IMR-90 (cell line): Measurements from ENCODE around the gene RAB3C. TPM values are rescaled to one million over a fixed set of nuclear protein-coding genes. Genes with fewer than 3 reads are reported as not detected.

ENCODE experiments used
- ATAC-seq: fragments of 200-7000 bp; cut with Tn5 transposase; 2 replicates; pipeline ENCODE4 v1.9.1; 2020; ENCODE audit warnings: low read depth, mild to moderate bottlenecking, moderate library complexity
- BruUV-seq: library from RNA; stranded (reverse); fragments of 400-500 nt; replicated peaks from 2 replicates; lab custom pipeline; 2021; lab: Mats Ljungman, UMichigan
- CTCF ChIA-PET: fragments of 300-600 bp; formaldehyde crosslinking; extraction: SDS; loops from one replicate; lab custom pipeline; 2021; ENCODE audit warnings: antibody characterized with exemption; lab: Yijun Ruan, JAX
- POLR2A ChIA-PET: fragments of 300-600 bp; sonication (Branson Sonifier 250); formaldehyde crosslinking; loops from one replicate; lab custom pipeline; 2022; ENCODE audit warnings: antibody characterized with exemption; ENCODE audit not compliant: unreplicated experiment; lab: Charles Lee
- DNase-seq: peaks from one replicate; pipeline ENCODE4 v3.0.0; 2013
- H2AFZ ChIP-seq: replicated peaks from 2 replicates; pipeline ENCODE3; 2013; ENCODE audit warnings: low read length, mild to moderate bottlenecking; ENCODE audit not compliant: poor library complexity
- H2AK5ac ChIP-seq: 2 replicates; pipeline ENCODE4 v1.6.1; 2013; ENCODE audit warnings: low read depth, low read length, inconsistent platforms
- H2AK9ac ChIP-seq: replicated peaks from 2 replicates; pipeline ENCODE3; 2013; ENCODE audit warnings: mild to moderate bottlenecking, low read depth, low read length, moderate library complexity; ENCODE audit not compliant: poor library complexity
- H2BK120ac ChIP-seq: 2 replicates; pipeline ENCODE4 v1.6.1; 2013; ENCODE audit warnings: low read depth, low read length, inconsistent platforms
- H2BK15ac ChIP-seq: 3 replicates; pipeline ENCODE4 v1.6.1; 2013; ENCODE audit warnings: low read depth, low read length, inconsistent platforms
- H2BK20ac ChIP-seq: 2 replicates; pipeline ENCODE4 v1.6.1; 2013; ENCODE audit warnings: low read depth, mild to moderate bottlenecking, inconsistent platforms, low read length, moderate library complexity
- H2BK5ac ChIP-seq: 2 replicates; pipeline ENCODE4 v1.6.1; 2013; ENCODE audit warnings: mild to moderate bottlenecking, low read depth, low read length, inconsistent platforms; ENCODE audit not compliant: poor library complexity, severe bottlenecking
- H3K14ac ChIP-seq: replicated peaks from 2 replicates; pipeline ENCODE4 v1.6.1; 2013; ENCODE audit warnings: low read depth, low read length, inconsistent platforms
- H3K18ac ChIP-seq: 2 replicates; pipeline ENCODE4 v1.6.1; 2013; ENCODE audit warnings: low read depth, low read length, control low read depth
- H3K23ac ChIP-seq: 2 replicates; pipeline ENCODE4 v1.6.1; 2013; ENCODE audit warnings: low read depth, low read length, inconsistent platforms
- H3K27ac ChIP-seq: 2 replicates; pipeline ENCODE4 v1.5.1; 2013; ENCODE audit warnings: mild to moderate bottlenecking, control low read depth, low read length; ENCODE audit not compliant: insufficient read depth
- H3K27me3 ChIP-seq: 2 replicates; pipeline ENCODE4 v1.6.1; 2013; ENCODE audit warnings: low read length; ENCODE audit not compliant: control insufficient read depth, insufficient read depth
- H3K36me3 ChIP-seq: 2 replicates; pipeline ENCODE4 v1.6.1; 2013; ENCODE audit warnings: low read length, mixed read lengths; ENCODE audit not compliant: control insufficient read depth, insufficient read depth
- H3K4ac ChIP-seq: 2 replicates; pipeline ENCODE4 v1.6.1; 2013; ENCODE audit warnings: low read depth, low read length, inconsistent platforms
- H3K4me1 ChIP-seq: 2 replicates; pipeline ENCODE4 v1.6.1; 2013; ENCODE audit warnings: low read length, mixed read lengths; ENCODE audit not compliant: control insufficient read depth, insufficient read depth
- H3K4me2 ChIP-seq: 2 replicates; pipeline ENCODE4 v1.6.1; 2013; ENCODE audit warnings: low read depth, mild to moderate bottlenecking, control low read depth, low read length, moderate library complexity
- H3K4me3 ChIP-seq: 2 replicates; pipeline ENCODE4 v1.5.1; 2013; ENCODE audit warnings: low read depth, mild to moderate bottlenecking, control low read depth, low read length, moderate library complexity; ENCODE audit not compliant: insufficient read depth
- H3K56ac ChIP-seq: 2 replicates; pipeline ENCODE4 v1.6.1; 2013; ENCODE audit warnings: low read length, inconsistent platforms; ENCODE audit not compliant: insufficient read depth; ENCODE audit errors: extremely low read depth
- H3K79me1 ChIP-seq, 2 experiments: 2 replicates each; pipeline ENCODE4 v1.6.1; 2013; ENCODE audit warnings: low read length in 2 of 2, inconsistent platforms in 1 of 2, low read depth in 1 of 2
- H3K9ac ChIP-seq: 2 replicates; pipeline ENCODE4 v1.6.1; 2013; ENCODE audit warnings: low read depth, low read length, control low read depth
- H3K9me1 ChIP-seq: 2 replicates; pipeline ENCODE4 v1.6.1; 2013; ENCODE audit warnings: low read length, inconsistent platforms; ENCODE audit not compliant: insufficient read depth
- H3K9me3 ChIP-seq: 2 replicates; pipeline ENCODE4 v1.6.1; 2013; ENCODE audit warnings: low read length; ENCODE audit not compliant: control insufficient read depth, insufficient read depth
- H4K20me1 ChIP-seq: 2 replicates; pipeline ENCODE4 v1.6.1; 2013; ENCODE audit warnings: low read length, inconsistent platforms; ENCODE audit not compliant: insufficient read depth
- H4K5ac ChIP-seq: 2 replicates; pipeline ENCODE4 v1.6.1; 2013; ENCODE audit warnings: mild to moderate bottlenecking, low read depth, low read length, control low read depth
- H4K8ac ChIP-seq, 2 experiments: 2 replicates each; pipeline ENCODE4 v1.6.1; 2013; ENCODE audit warnings: low read depth in 2 of 2, low read length in 2 of 2, control low read depth in 1 of 2, inconsistent platforms in 1 of 2
- H4K91ac ChIP-seq: 2 replicates; pipeline ENCODE4 v1.6.1; 2013; ENCODE audit warnings: low read depth, low read length, inconsistent platforms; ENCODE audit not compliant: insufficient read depth
- BHLHE40 ChIP-seq: fragments of 150-350 bp; IDR thresholded peaks from 2 replicates; pipeline ENCODE4 v1.6.1; 2016; ENCODE audit warnings: mild to moderate bottlenecking, low read depth, low read length
- CEBPB ChIP-seq: IDR thresholded peaks from 2 replicates; pipeline ENCODE4 v1.6.1; 2012; ENCODE audit warnings: low read depth, low read length, improper control_type of control experiment
- CHD1 ChIP-seq: IDR thresholded peaks from 2 replicates; pipeline ENCODE4 v1.6.1; 2012; ENCODE audit warnings: low read depth, low read length, improper control_type of control experiment
- CTCF ChIP-seq: conservative IDR thresholded peaks from 2 replicates; pipeline ENCODE4 v1.5.1; 2012; ENCODE audit warnings: mild to moderate bottlenecking, low read depth, low read length, improper control_type of control experiment
- ELK1 ChIP-seq: fragments of 150-350 bp; IDR thresholded peaks from 2 replicates; pipeline ENCODE4 v1.6.1; 2016; ENCODE audit warnings: low read depth, mild to moderate bottlenecking, low read length, moderate library complexity, borderline replicate concordance
- FOS ChIP-seq: fragments of 150-350 bp; IDR thresholded peaks from 2 replicates; pipeline ENCODE4 v1.6.1; 2016; ENCODE audit warnings: low read depth, low read length
- MAZ ChIP-seq: IDR thresholded peaks from 2 replicates; pipeline ENCODE4 v1.6.1; 2012; ENCODE audit warnings: low read depth, mild to moderate bottlenecking, low read length, improper control_type of control experiment, moderate library complexity, borderline replicate concordance
- MXI1 ChIP-seq: IDR thresholded peaks from 2 replicates; pipeline ENCODE4 v1.6.1; 2012; ENCODE audit warnings: low read depth, mild to moderate bottlenecking, low read length, moderate library complexity, borderline replicate concordance
- NFE2L2 ChIP-seq: fragments of 150-350 bp; IDR thresholded peaks from 2 replicates; pipeline ENCODE4 v1.6.1; 2016; ENCODE audit warnings: low read depth, mild to moderate bottlenecking, low read length
- POLR2A ChIP-seq: IDR thresholded peaks from 2 replicates; pipeline ENCODE4 v1.6.1; 2012; ENCODE audit warnings: mild to moderate bottlenecking, low read depth, low read length
- RAD21 ChIP-seq: IDR thresholded peaks from 2 replicates; pipeline ENCODE4 v1.6.1; 2012; ENCODE audit warnings: low read length, improper control_type of control experiment
- RCOR1 ChIP-seq: IDR thresholded peaks from 2 replicates; pipeline ENCODE4 v1.6.1; 2012; ENCODE audit warnings: mild to moderate bottlenecking, low read length, improper control_type of control experiment; ENCODE audit not compliant: insufficient replicate concordance
- RFX5 ChIP-seq: IDR thresholded peaks from 2 replicates; pipeline ENCODE4 v1.8.0; 2012; ENCODE audit warnings: low read depth, mild to moderate bottlenecking, low read length, moderate library complexity
- SMC3 ChIP-seq: fragments of 150-350 bp; IDR thresholded peaks from 2 replicates; pipeline ENCODE4 v1.6.1; 2016; ENCODE audit warnings: low read depth, mild to moderate bottlenecking, antibody characterized with exemption, low read length, moderate library complexity
- USF2 ChIP-seq: fragments of 150-350 bp; IDR thresholded peaks from 2 replicates; pipeline ENCODE4 v1.6.1; 2017; ENCODE audit warnings: mild to moderate bottlenecking, antibody characterized with exemption, low read length, low read depth
- WGBS, 2 experiments: methylation state at CpG; one replicate each; pipeline versions ENCODE4 v1.1.5 to v1.1.7; 2013; ENCODE audit warnings: missing lambda C conversion rate in 2 of 2; ENCODE audit not compliant: insufficient read length in 1 of 2; ENCODE audit errors: extremely low coverage in 2 of 2; 5-methylcytosine and 5-hydroxymethylcytosine counted together
- dilution Hi-C: fragments of 300-500 bp; cut with HindIII; formaldehyde crosslinking; loops from one replicate; pipeline ENCODE4 v1.14.3; 2018; ENCODE audit warnings: low sequenced_read_pairs; ENCODE audit not compliant: unreplicated experiment
- in situ Hi-C: fragments of 300-500 bp; cut with MboI; formaldehyde crosslinking; loops from 3 replicates; pipeline ENCODE4 v1.14.3; 2019; ENCODE audit warnings: low sequenced_read_pairs, inconsistent platforms, mixed read lengths
- intact Hi-C: fragments of 100-400 bp; cut with micrococcal nuclease; formaldehyde crosslinking; loops from 2 replicates; pipeline ENCODE4 v1.10.0; 2022
- polyA plus RNA-seq, 3 experiments: library from polyadenylated mRNA; depleted of rRNA; stranded (reverse); fragments of >200 nt; gene quantifications; 2 replicates each; pipeline ENCODE4 v1.2.3, GENCODE V29; 2012; ENCODE audit warnings: low replicate concordance in 1 of 3
- total RNA-seq: library from RNA; depleted of rRNA; stranded (reverse); fragments of >200 nt; gene quantifications from 2 replicates; pipeline ENCODE4 v1.2.3, GENCODE V29; 2012

The RAB3C gene
- total and polyA plus RNA-seq, 2 of the 4 experiments (the other 2 are of a cell fraction), result not detected

- ChIA-PET CTCF (no interaction called here), POLR2A (no interaction called here)
- Histone ChIP-seq H2BK15ac (no peak overlapping the region), H3K4me3 (no peak overlapping the region), H2BK120ac (no peak overlapping the region), H2BK20ac (no peak overlapping the region), H4K5ac (no peak overlapping the region), H3K36me3 (no peaks in the 10 kb centered on the region), H3K27ac (no peak overlapping the region), H3K18ac (no peak overlapping the region), H3K14ac (no peak overlapping the region), H3K4ac (no peak overlapping the region), H4K8ac (no peak overlapping the region), H2BK5ac (no peak overlapping the region), H4K91ac (no peak overlapping the region), H2AK5ac (no peak overlapping the region), H3K9me1 (no peaks in the 10 kb centered on the region), H3K27me3 (no peaks in the 10 kb centered on the region), H3K9me3 (no peaks in the 10 kb centered on the region), H3K56ac (no peak overlapping the region), H3K4me1 (no peaks in the 10 kb centered on the region), H3K23ac (no peak overlapping the region), H3K79me1 (no peaks in the 10 kb centered on the region), H4K20me1 (no peaks in the 10 kb centered on the region), H3K4me2 (no peak overlapping the region), H3K9ac (no peak overlapping the region), H2AFZ (no peak overlapping the region), H2AK9ac (no peak overlapping the region)
- ATAC-seq (no peak), DNase-seq (no peak)
- no TSS peak for BruUV-seq
- no CpG with 5 or more reads among the region's 2 CpGs for WGBS, 2 experiments
- TF ChIP-seq CTCF, result no peak
- no peak for TF ChIP-seq BHLHE40
- TF ChIP-seq NFE2L2, result no peak
- no peak for TF ChIP-seq MAZ
- TF ChIP-seq CEBPB, result no peak
- no peak for TF ChIP-seq POLR2A
- TF ChIP-seq RFX5, result no peak
- TF ChIP-seq SMC3, result no peak
- no peak for TF ChIP-seq FOS
- TF ChIP-seq RAD21, result no peak
- no peak for TF ChIP-seq RCOR1
- TF ChIP-seq ELK1, result no peak
- TF ChIP-seq CHD1, result no peak
- TF ChIP-seq MXI1, result no peak
- no peak for TF ChIP-seq USF2
- in situ Hi-C loops (no loop called here), dilution Hi-C loops (no loop called here), intact Hi-C loops (no loop called here)
Observed at GRCh38 chr5:58724992-58725391, 142.1 kb downstream of the RAB3C start.
